SK-N-SH (cell line): ENCODE data around the gene HOXB8. TPM values are rescaled to one million over a fixed set of nuclear protein-coding genes. Genes with fewer than 3 reads are reported as not detected.

Source experiments
- CTCF ChIA-PET: fragments of 300-600, 350-600 bp; formaldehyde crosslinking; extraction: SDS; loops from one replicate; lab custom pipeline; 2021; lab: Yijun Ruan, JAX
- POLR2A ChIA-PET: fragments of 350-600 bp; sonication (Branson Sonifier 250); formaldehyde crosslinking; extraction: SDS; loops from one replicate; lab custom pipeline; 2020; ENCODE audit warnings: antibody characterized with exemption, inconsistent platforms; lab: Yijun Ruan, JAX
- DNase-seq: peaks from one replicate; pipeline ENCODE4 v3.0.0; 2012
- H2AFZ ChIP-seq: fragments of 200-600 bp; sonication (generic); 2 replicates; pipeline ENCODE4 v1.8.1; 2016; ENCODE audit warnings: antibody characterized with exemption, mild to moderate bottlenecking, low read depth
- H3F3A ChIP-seq: fragments of 200-600 bp; sonication (generic); replicated peaks from 2 replicates; pipeline ENCODE3; 2016; ENCODE audit warnings: antibody characterized with exemption, mild to moderate bottlenecking; ENCODE audit not compliant: insufficient read depth
- H3K27ac ChIP-seq, 2 experiments: fragments of 200-500 bp in 1 of 2; fragments of 200-600 bp in 1 of 2; sonication (Bioruptor generic) in 1 of 2; sonication (generic), shearing (Covaris generic) in 1 of 2; 2 replicates each; pipeline versions ENCODE4 v1.5.1 to v1.6.1; 2014 to 2016; ENCODE audit warnings: low read depth in 2 of 2, inconsistent platforms in 1 of 2, low read length in 1 of 2, mild to moderate bottlenecking in 1 of 2, mixed read lengths in 1 of 2
- H3K27me3 ChIP-seq: fragments of 200-600 bp; sonication (generic), shearing (Covaris generic); 2 replicates; pipeline ENCODE4 v1.6.1; 2016; ENCODE audit warnings: mixed run types; ENCODE audit not compliant: insufficient read depth
- H3K36me3 ChIP-seq, 2 experiments: fragments of 200-500 bp in 1 of 2; fragments of 200-600 bp in 1 of 2; sonication (Bioruptor generic) in 1 of 2; sonication (generic) in 1 of 2; replicated peaks in 1 of 2; 2 replicates each; pipeline versions ENCODE3 to v1.5.1; 2014 to 2016; ENCODE audit warnings: low read length in 1 of 2, mild to moderate bottlenecking in 1 of 2; ENCODE audit not compliant: insufficient read depth in 2 of 2, control insufficient read depth in 1 of 2
- H3K4me1 ChIP-seq, 2 experiments: fragments of 200-500 bp in 1 of 2; fragments of 200-600 bp in 1 of 2; sonication (Bioruptor generic) in 1 of 2; sonication (generic), shearing (Covaris generic) in 1 of 2; 2 replicates each; pipeline versions ENCODE4 v1.5.1 to v1.6.1; 2014 to 2016; ENCODE audit warnings: low read depth in 1 of 2, low read length in 1 of 2, mixed run types in 1 of 2; ENCODE audit not compliant: insufficient read depth in 2 of 2, control insufficient read depth in 1 of 2
- H3K4me2 ChIP-seq: fragments of 200-600 bp; sonication (generic), shearing (Covaris generic); 2 replicates; pipeline ENCODE4 v1.6.1; 2017; ENCODE audit warnings: mixed run types
- H3K4me3 ChIP-seq, 2 experiments: fragments of 200-500 bp in 1 of 2; fragments of 200-600 bp in 1 of 2; sonication (Bioruptor generic) in 1 of 2; sonication (generic), shearing (Covaris generic) in 1 of 2; 2 replicates each; pipeline versions ENCODE4 v1.5.1 to v1.8.1; 2014 to 2016; ENCODE audit warnings: low read depth in 2 of 2, inconsistent platforms in 1 of 2, low read length in 1 of 2, mild to moderate bottlenecking in 1 of 2, mixed read lengths in 1 of 2, moderate library complexity in 1 of 2
- H3K79me2 ChIP-seq: fragments of 200-600 bp; sonication (generic); 2 replicates; pipeline ENCODE4 v1.8.1; 2017; ENCODE audit warnings: mild to moderate bottlenecking; ENCODE audit not compliant: insufficient read depth
- H3K9ac ChIP-seq: fragments of 200-600 bp; sonication (generic); 2 replicates; pipeline ENCODE4 v1.6.1; 2017; ENCODE audit warnings: mixed run types
- H3K9me2 ChIP-seq: fragments of 200-600 bp; sonication (generic); 2 replicates; pipeline ENCODE4 v1.6.1; 2017; ENCODE audit warnings: mixed run types
- H3K9me3 ChIP-seq: fragments of 200-600 bp; sonication (generic); 2 replicates; pipeline ENCODE4 v1.6.1; 2017; ENCODE audit warnings: mixed run types, mild to moderate bottlenecking, moderate library complexity
- H4K20me1 ChIP-seq: fragments of 200-600 bp; sonication (generic); 2 replicates; pipeline ENCODE4 v1.6.1; 2017; ENCODE audit warnings: mild to moderate bottlenecking, mixed run types; ENCODE audit not compliant: insufficient read depth
- CTCF ChIP-seq: fragments of 200-600 bp; sonication (generic); IDR thresholded peaks from 2 replicates; pipeline ENCODE4 v1.6.1; 2017; ENCODE audit warnings: antibody characterized with exemption, mild to moderate bottlenecking, moderate library complexity
- EZH2phosphoT487 ChIP-seq: fragments of 200-600 bp; sonication (generic); IDR thresholded peaks from 2 replicates; pipeline ENCODE4 v1.6.1; 2017; ENCODE audit warnings: low read depth, mixed run types, mild to moderate bottlenecking, antibody characterized with exemption, moderate library complexity, borderline replicate concordance
- FOSL2 ChIP-seq: IDR thresholded peaks from 2 replicates; pipeline ENCODE4 v1.4.0; 2012; ENCODE audit warnings: low read depth, mild to moderate bottlenecking, moderate library complexity, borderline replicate concordance
- FOXJ3 ChIP-seq: sonication (generic); formaldehyde crosslinking; IDR thresholded peaks from 2 replicates; pipeline ENCODE4 v1.5.1; 2020; ENCODE audit warnings: mild to moderate bottlenecking, missing genetic modification reagents
- GABPA ChIP-seq: IDR thresholded peaks from 2 replicates; pipeline ENCODE4 v1.4.0; 2012; ENCODE audit warnings: low read depth, mild to moderate bottlenecking
- JUND ChIP-seq: IDR thresholded peaks from 2 replicates; pipeline ENCODE4 v1.4.0; 2012
- MXI1 ChIP-seq: IDR thresholded peaks from 2 replicates; pipeline ENCODE4 v1.6.1; 2012; ENCODE audit warnings: mild to moderate bottlenecking, low read depth, low read length, improper control_type of control experiment
- PBX3 ChIP-seq: IDR thresholded peaks from 2 replicates; pipeline ENCODE4; 2012
- POLR2AphosphoS5 ChIP-seq: IDR thresholded peaks from 2 replicates; pipeline ENCODE4 v1.6.1; 2012; ENCODE audit warnings: low read depth, low read length
- REST ChIP-seq: IDR thresholded peaks from 2 replicates; pipeline ENCODE4 v1.6.1; 2012; ENCODE audit warnings: mild to moderate bottlenecking, low read depth, low read length, moderate library complexity
- USF1 ChIP-seq: IDR thresholded peaks from 2 replicates; pipeline ENCODE4 v1.4.0; 2012; ENCODE audit warnings: low read depth, borderline replicate concordance
- USF2 ChIP-seq: fragments of 150-350 bp; IDR thresholded peaks from 2 replicates; pipeline ENCODE4 v1.6.1; 2017; ENCODE audit warnings: antibody characterized with exemption, low read length, low read depth, borderline replicate concordance
- WGBS: methylation state at CpG from one replicate; pipeline ENCODE4 v1.1.6; 2017; ENCODE audit warnings: low lambda C conversion rate; 5-methylcytosine and 5-hydroxymethylcytosine counted together
- polyA plus RNA-seq, 3 experiments: library from polyadenylated mRNA; depleted of rRNA; stranded (reverse); fragments of >200 nt; gene quantifications; 2 replicates each; pipeline ENCODE4 v1.2.3, GENCODE V29; 2012

The HOXB8 gene
- polyA plus RNA-seq, 1 of the 3 experiments (the other 2 are of a cell fraction): not detected

GRCh38 chr17:48610282-48611211, 4.5 kb downstream of the HOXB8 start, which contains the start of gene HOXB7:
HOXB7 (minus strand) TSS chr17:48611017; CDS start chr17:48610918, 99 bp downstream.
- no peaks in the 10 kb centered on the region for H3K79me2 ChIP-seq
- no peaks in the 10 kb centered on the region for H3K36me3 ChIP-seq
- peak within 1 kb of the TSS; percentile 78; the same call in 1 of the 2 replicates for H2AFZ ChIP-seq
- H3K27me3 ChIP-seq: peaks cover 99% of the 10 kb centered on the region
- peak within 1 kb of the TSS in 1 of 2 experiments; percentile 2; a peak in 1 of 4 replicates for H3K4me3 ChIP-seq
- no peak within 1 kb of the TSS for H3K9ac ChIP-seq
- peak; percentile 79 for DNase-seq
- CTCF ChIA-PET: interaction anchor here (1.0 to 1.7 kb wide), 5 partner anchors 9 to 302 kb away, joined by 3 to 8 read pairs (median 3); partner anchors contain the start of gene HOXB5
- no peaks in the 10 kb centered on the region; a peak in 1 of 4 replicates for H3K4me1 ChIP-seq
- 2% methylated on average over 52 of the region's 79 CpGs for WGBS
- H3K9me2 ChIP-seq: no peaks in the 10 kb centered on the region
- no peak within 1 kb of the TSS for H3K27ac ChIP-seq
- POLR2A ChIA-PET: no interaction called here
- H4K20me1 ChIP-seq: peaks cover 8% of the 10 kb centered on the region
- H3K4me2 ChIP-seq: peak within 1 kb of the TSS; percentile 45
- H3K9me3 ChIP-seq: no peaks in the 10 kb centered on the region
- no peaks in the 10 kb centered on the region for H3F3A ChIP-seq
- TF ChIP-seq MXI1 (no peak), EZH2phosphoT487 (peak; percentile 100), USF2 (peak; percentile 74), USF1 (peak; percentile 95)

- no peak for DNase-seq
- Histone ChIP-seq H3K27me3 (peaks cover 99% of the 10 kb centered on the region), H3K36me3 (no peaks in the 10 kb centered on the region), H3K79me2 (no peaks in the 10 kb centered on the region), H3K4me1 (no peaks in the 10 kb centered on the region; a peak in 1 of 4 replicates), H3K9me3 (no peaks in the 10 kb centered on the region), H3K4me2 (no peak overlapping the region; the same call in 1 of the 2 replicates), H3K27ac (no peak overlapping the region), H2AFZ (no peak overlapping the region), H3K4me3 (peak overlapping the region in 1 of 2 experiments; percentile 2; a peak in 1 of 4 replicates), H3K9ac (no peak overlapping the region), H4K20me1 (peaks cover 5% of the 10 kb centered on the region; the same call in 1 of the 2 replicates), H3K9me2 (no peaks in the 10 kb centered on the region), H3F3A (no peaks in the 10 kb centered on the region)
- WGBS: 1% methylated on average over 15 of the region's 15 CpGs
- ChIA-PET POLR2A (no interaction called here), CTCF (interaction anchor here (1.0 to 1.7 kb wide), 5 partner anchors 9 to 302 kb away, joined by 3 to 8 read pairs (median 3); partner anchors contain the start of gene HOXB5)
- TF ChIP-seq JUND (no peak), GABPA (no peak), POLR2AphosphoS5 (no peak), FOSL2 (no peak), CTCF (no peak), REST (no peak), PBX3 (no peak), FOXJ3 (no peak)
Measured at GRCh38 chr17:48609759-48610281, 5.3 kb downstream of the HOXB8 start.
